H9 (cell line): ENCODE measurements around the gene IFNL2. TPM values are rescaled to one million over a fixed set of nuclear protein-coding genes. Genes with fewer than 3 reads are reported as not detected.
"Not testable (repeated sequence)": the region's sequence is repeated elsewhere in the genome, so short reads cannot be mapped to it uniquely, and the experiment has no call there.

Experiments
- DNase-seq: peaks from one replicate; pipeline ENCODE4 v3.0.0-alpha.2; 2017
- H2AFZ ChIP-seq: one replicate; pipeline ENCODE4 v1.6.1; 2013; ENCODE audit warnings: mild to moderate bottlenecking, low read length, control low read depth, moderate library complexity
- H2AK5ac ChIP-seq: 2 replicates; pipeline ENCODE4 v1.6.1; 2013; ENCODE audit warnings: low read length, control low read depth, mixed read lengths; ENCODE audit not compliant: insufficient read length
- H2BK120ac ChIP-seq: one replicate; pipeline ENCODE4 v1.6.1; 2013; ENCODE audit warnings: low read depth, mild to moderate bottlenecking, low read length, control low read depth, inconsistent platforms; ENCODE audit not compliant: poor library complexity, severe bottlenecking
- H2BK12ac ChIP-seq: 2 replicates; pipeline ENCODE4 v1.6.1; 2013; ENCODE audit warnings: low read length, control low read depth, mixed read lengths, low read depth; ENCODE audit not compliant: insufficient read length
- H2BK15ac ChIP-seq: 2 replicates; pipeline ENCODE4 v1.6.1; 2013; ENCODE audit warnings: low read depth, low read length, control low read depth
- H2BK20ac ChIP-seq: one replicate; pipeline ENCODE4 v1.6.1; 2013; ENCODE audit warnings: low read depth, mild to moderate bottlenecking, low read length, control low read depth, inconsistent platforms; ENCODE audit not compliant: poor library complexity, severe bottlenecking
- H2BK5ac ChIP-seq: 2 replicates; pipeline ENCODE4 v1.6.1; 2013; ENCODE audit warnings: low read length, control low read depth, mixed read lengths; ENCODE audit not compliant: insufficient read length
- H3K14ac ChIP-seq: 2 replicates; pipeline ENCODE4 v1.6.1; 2013; ENCODE audit warnings: low read length, control low read depth; ENCODE audit not compliant: insufficient read depth
- H3K18ac ChIP-seq: 2 replicates; pipeline ENCODE4 v1.6.1; 2013; ENCODE audit warnings: low read depth, mild to moderate bottlenecking, mixed read lengths, low read length, control low read depth; ENCODE audit not compliant: insufficient read length
- H3K23ac ChIP-seq: 2 replicates; pipeline ENCODE4 v1.6.1; 2013; ENCODE audit warnings: low read length, control low read depth, mixed read lengths, low read depth; ENCODE audit not compliant: insufficient read length
- H3K23me2 ChIP-seq: 2 replicates; pipeline ENCODE4 v1.6.1; 2013; ENCODE audit warnings: low read depth, mild to moderate bottlenecking, mixed read lengths, low read length, control low read depth; ENCODE audit not compliant: insufficient read length, poor library complexity, severe bottlenecking
- H3K27ac ChIP-seq: 2 replicates; pipeline ENCODE4 v1.5.1; 2013; ENCODE audit warnings: low read length, control low read depth, mixed read lengths, low read depth; ENCODE audit not compliant: insufficient read length
- H3K27me3 ChIP-seq: 2 replicates; pipeline ENCODE4 v1.6.1; 2013; ENCODE audit warnings: low read length, control low read depth, inconsistent platforms; ENCODE audit not compliant: insufficient read depth
- H3K4ac ChIP-seq: 2 replicates; pipeline ENCODE4 v1.6.1; 2013; ENCODE audit warnings: low read depth, mild to moderate bottlenecking, control low read depth, inconsistent platforms, low read length, moderate library complexity
- H3K4me1 ChIP-seq: 2 replicates; pipeline ENCODE4 v1.6.1; 2013; ENCODE audit warnings: low read length, control low read depth, inconsistent platforms; ENCODE audit not compliant: insufficient read depth
- H3K4me2 ChIP-seq: 2 replicates; pipeline ENCODE4 v1.6.1; 2013; ENCODE audit warnings: low read length, control low read depth, mixed read lengths; ENCODE audit not compliant: insufficient read length, insufficient read depth
- H3K56ac ChIP-seq: 2 replicates; pipeline ENCODE4 v1.6.1; 2013; ENCODE audit warnings: low read depth, mild to moderate bottlenecking, mixed read lengths, low read length, control low read depth; ENCODE audit not compliant: insufficient read length
- H3K79me1 ChIP-seq: 2 replicates; pipeline ENCODE4 v1.6.1; 2013; ENCODE audit warnings: low read depth, mild to moderate bottlenecking, moderate library complexity, low read length, control low read depth, inconsistent platforms; ENCODE audit not compliant: insufficient read depth, poor library complexity, severe bottlenecking
- H3K79me2 ChIP-seq: 2 replicates; pipeline ENCODE4 v1.6.1; 2013; ENCODE audit warnings: low read length, control low read depth, inconsistent platforms; ENCODE audit not compliant: insufficient read depth
- H3K9ac ChIP-seq: 2 replicates; pipeline ENCODE4 v1.6.1; 2013; ENCODE audit warnings: low read length, control low read depth, mixed read lengths; ENCODE audit not compliant: insufficient read length; ENCODE audit errors: extremely low read depth
- H3K9me3 ChIP-seq: one replicate; pipeline ENCODE4 v1.6.1; 2013; ENCODE audit warnings: low read depth, low read length, inconsistent platforms; ENCODE audit not compliant: control insufficient read depth
- H3T11ph ChIP-seq: one replicate; pipeline ENCODE4 v1.6.1; 2013; ENCODE audit warnings: mild to moderate bottlenecking, low read length, control low read depth, inconsistent platforms
- H4K20me1 ChIP-seq: one replicate; pipeline ENCODE4 v1.6.1; 2013; ENCODE audit not compliant: control insufficient read depth, insufficient read length, insufficient read depth
- H4K5ac ChIP-seq: 2 replicates; pipeline ENCODE4 v1.6.1; 2013; ENCODE audit warnings: low read depth, mild to moderate bottlenecking, mixed read lengths, low read length, control low read depth; ENCODE audit not compliant: insufficient read length
- H4K8ac ChIP-seq: replicated peaks from 2 replicates; pipeline ENCODE4 v1.6.1; 2013; ENCODE audit warnings: low read length, control low read depth, mixed read lengths, low read depth; ENCODE audit not compliant: insufficient read length
- H4K91ac ChIP-seq: 2 replicates; pipeline ENCODE4 v1.6.1; 2013; ENCODE audit warnings: low read depth, mild to moderate bottlenecking, moderate library complexity, mixed read lengths, low read length, control low read depth; ENCODE audit not compliant: insufficient read length
- H3K27ac Mint-ChIP-seq, 3 experiments: 2 replicates in 2 of 3; 3 replicates in 1 of 3; pipeline ENCODE4 v1.8.0; 2020 to 2021; ENCODE audit warnings: mixed read lengths in 3 of 3, mild to moderate bottlenecking in 1 of 3, moderate library complexity in 1 of 3
- H3K27me3 Mint-ChIP-seq: 2 replicates; pipeline ENCODE4 v1.8.0; 2021; ENCODE audit warnings: low read depth, mild to moderate bottlenecking, moderate library complexity, mixed read lengths
- H3K36me3 Mint-ChIP-seq, 3 experiments: 2 replicates in 2 of 3; 3 replicates in 1 of 3; pipeline ENCODE4 v1.8.0; 2020 to 2021; ENCODE audit warnings: low read depth in 3 of 3, mixed read lengths in 3 of 3; ENCODE audit not compliant: insufficient read depth in 1 of 3
- H3K4me1 Mint-ChIP-seq, 2 experiments: 2 replicates each; pipeline ENCODE4 v1.8.0; 2020; ENCODE audit warnings: mixed read lengths in 2 of 2
- H3K4me3 Mint-ChIP-seq, 2 experiments: 2 replicates in 1 of 2; 3 replicates in 1 of 2; pipeline ENCODE4 v1.8.0; 2020 to 2021; ENCODE audit warnings: mild to moderate bottlenecking in 2 of 2, mixed read lengths in 2 of 2, moderate library complexity in 1 of 2
- H3K9me3 Mint-ChIP-seq, 2 experiments: 2 replicates in 1 of 2; 3 replicates in 1 of 2; pipeline ENCODE4 v1.8.0; 2020; ENCODE audit warnings: mild to moderate bottlenecking in 2 of 2, mixed read lengths in 2 of 2, moderate library complexity in 1 of 2
- WGBS: extraction: QIAGEN DNeasy Blood & Tissue Kit; methylation state at CpG from one replicate; pipeline ENCODE4 v1.1.7; 2013; ENCODE audit warnings: missing lambda C conversion rate, low lambda C conversion rate, mixed read lengths; ENCODE audit not compliant: insufficient read length; ENCODE audit errors: extremely low coverage; 5-methylcytosine and 5-hydroxymethylcytosine counted together
- total RNA-seq: library from RNA; stranded (reverse); gene quantifications from 2 replicates; pipeline ENCODE4 v1.2.1, GENCODE V29; 2021

IFNL2 gene
- total RNA-seq, 1 experiment from 2014 or later: not detected

DNA sequence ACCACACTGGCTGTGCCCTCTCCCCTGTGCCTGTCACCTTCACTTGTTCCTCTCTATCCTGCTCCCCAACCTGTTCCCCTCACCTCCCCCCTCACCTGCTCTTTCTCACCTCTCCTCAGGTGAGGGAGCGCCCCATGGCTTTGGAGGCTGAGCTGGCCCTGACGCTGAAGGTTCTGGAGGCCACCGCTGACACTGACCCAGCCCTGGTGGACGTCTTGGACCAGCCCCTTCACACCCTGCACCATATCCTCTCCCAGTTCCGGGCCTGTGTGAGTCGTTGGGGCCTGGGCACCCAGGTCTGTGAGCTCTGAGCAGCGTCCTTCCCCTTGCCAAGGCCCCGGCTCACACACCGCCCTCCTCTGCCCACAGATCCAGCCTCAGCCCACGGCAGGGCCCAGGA lies 1.2 kb downstream of the IFNL2 start:
- whole genome bisulfite sequencing: no CpG with 5 or more reads among the region's 10 CpGs
- H2BK20ac ChIP-seq, H2AFZ ChIP-seq, H3K23me2 ChIP-seq, H2BK15ac ChIP-seq, H3K9me3 Mint-ChIP-seq, H3K79me2 ChIP-seq, H3K14ac ChIP-seq, H3K9ac ChIP-seq, H3K23ac ChIP-seq, H3K4me1 Mint-ChIP-seq, H3K79me1 ChIP-seq, H2BK12ac ChIP-seq, DNase-seq, H4K91ac ChIP-seq, H3K9me3 ChIP-seq, H3K27ac Mint-ChIP-seq, H3K4ac ChIP-seq, H3K18ac ChIP-seq, H2BK120ac ChIP-seq, H4K5ac ChIP-seq, H3K4me3 Mint-ChIP-seq, H2AK5ac ChIP-seq, H4K8ac ChIP-seq, H3T11ph ChIP-seq, H3K4me1 ChIP-seq, H3K27ac ChIP-seq, H2BK5ac ChIP-seq, H3K56ac ChIP-seq, H4K20me1 ChIP-seq, H3K4me2 ChIP-seq, H3K36me3 Mint-ChIP-seq: not testable (repeated sequence)
- H3K27me3 ChIP-seq: peaks cover 17% of the 10 kb centered on the region
- peaks cover 74% of the 10 kb centered on the region for H3K27me3 Mint-ChIP-seq
